ENCODE measurements around the gene PDE6A. TPM values are rescaled to one million over a fixed set of nuclear protein-coding genes. Genes with fewer than 3 reads are reported as not detected.

The PDE6A gene
- total and polyA plus RNA-seq, 2 donors (not counting 3 experiments of a cell fraction or from before 2014, with no cell fraction given), result not detected

DNA sequence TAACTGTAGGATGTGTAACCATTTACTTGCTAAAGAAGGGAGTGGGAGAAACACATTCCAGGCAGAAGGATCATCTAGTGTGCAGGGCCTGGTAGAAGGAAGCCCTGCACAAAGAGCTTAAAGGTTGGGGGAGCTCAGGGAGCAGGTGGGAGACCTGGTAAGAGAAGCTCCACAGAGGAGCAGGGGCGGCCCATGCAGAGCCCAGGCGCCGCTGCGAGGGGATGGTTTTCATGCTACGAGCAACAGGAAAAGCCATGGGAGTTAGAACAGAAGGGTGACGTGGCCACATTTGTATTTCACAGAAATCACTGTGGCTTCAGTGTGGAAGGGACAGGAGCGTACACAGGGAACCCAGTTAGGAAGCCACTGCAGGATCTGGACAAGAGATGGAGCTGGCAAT, 73.1 kb downstream of the PDE6A start:
- Histone ChIP-seq H3K4me1 (ENCODE audit: control insufficient read depth, extremely low read depth, insufficient read depth, low read length) (no peaks in the 10 kb centered on the region), H3K9me3 (replicated peaks; ENCODE audit: control insufficient read depth, insufficient read depth, low read length) (no peaks in the 10 kb centered on the region), H3K27me3 (ENCODE audit: control insufficient read depth in 2 of 2, insufficient read depth in 2 of 2, low read length in 2 of 2) (no peaks in the 10 kb centered on the region), H4K20me1 (replicated peaks; ENCODE audit: control insufficient read depth, extremely low read depth, insufficient read depth, low read length) (no peaks in the 10 kb centered on the region), H3K4me2 (ENCODE audit: insufficient read depth, low read length) (no peak overlapping the region), H3K79me2 (ENCODE audit: control insufficient read depth, insufficient read depth, low read length) (no peaks in the 10 kb centered on the region), H3K9me1 (replicated peaks; ENCODE audit: control insufficient read depth, extremely low read depth, insufficient read depth, low read length) (no peaks in the 10 kb centered on the region), H3K9ac (replicated peaks; ENCODE audit: extremely low read depth, insufficient read depth, low read length) (no peak overlapping the region), H3K27ac (ENCODE audit: insufficient read depth, low read depth, low read length) (no peak overlapping the region), H2AFZ (ENCODE audit: low read depth, low read length) (no peak overlapping the region), H3K36me3 (ENCODE audit: control insufficient read depth in 2 of 2, extremely low read depth in 1 of 2, insufficient read depth in 2 of 2, low read length in 2 of 2) (no peaks in the 10 kb centered on the region), H3K4me3 (replicated peaks in 1 of 3; ENCODE audit: insufficient read depth in 1 of 3, low read depth in 1 of 3, low read length in 3 of 3) (no peak overlapping the region)
- FAIRE-seq, result no peak
- DNase-seq (ENCODE audit: low read depth, low spot score), result no peak
- dilution Hi-C loops (cut with MboI; ENCODE audit: extremely low pct_ligation_motif_present, low sequenced_read_pairs) (no loop called here), intact Hi-C loops (cut with micrococcal nuclease) (no loop called here)
- TF ChIP-seq POLR2A (IDR thresholded peaks at IDR 0.05; ENCODE audit: low read depth, low read length) (no peak), MYC (IDR thresholded peaks at IDR 0.05; ENCODE audit: low read depth, low read length) (no peak), EZH2 (IDR thresholded peaks at IDR 0.05; ENCODE audit: borderline replicate concordance, low read depth, low read length, severe bottlenecking) (no peak), GATA2 (IDR thresholded peaks at IDR 0.05; ENCODE audit: insufficient read depth, insufficient read length, low read depth, low read length) (no peak), FOS (IDR thresholded peaks at IDR 0.05; ENCODE audit: borderline replicate concordance, insufficient read depth, low read length) (no peak), JUN (IDR thresholded peaks at IDR 0.05; ENCODE audit: borderline replicate concordance, insufficient read depth, insufficient read length, low read depth) (no peak), POLR2AphosphoS5 (IDR thresholded peaks at IDR 0.05; ENCODE audit: insufficient read depth, low read depth, low read length) (no peak)
- TF ChIP-seq, protein P1, sequence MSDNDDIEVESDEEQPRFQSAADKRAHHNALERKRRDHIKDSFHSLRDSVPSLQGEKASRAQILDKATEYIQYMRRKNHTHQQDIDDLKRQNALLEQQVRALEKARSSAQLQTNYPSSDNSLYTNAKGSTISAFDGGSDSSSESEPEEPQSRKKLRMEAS (IDR thresholded peaks at IDR 0.05; ENCODE audit: insufficient read depth, insufficient read length), result no peak
- TF ChIP-seq, protein P2, sequence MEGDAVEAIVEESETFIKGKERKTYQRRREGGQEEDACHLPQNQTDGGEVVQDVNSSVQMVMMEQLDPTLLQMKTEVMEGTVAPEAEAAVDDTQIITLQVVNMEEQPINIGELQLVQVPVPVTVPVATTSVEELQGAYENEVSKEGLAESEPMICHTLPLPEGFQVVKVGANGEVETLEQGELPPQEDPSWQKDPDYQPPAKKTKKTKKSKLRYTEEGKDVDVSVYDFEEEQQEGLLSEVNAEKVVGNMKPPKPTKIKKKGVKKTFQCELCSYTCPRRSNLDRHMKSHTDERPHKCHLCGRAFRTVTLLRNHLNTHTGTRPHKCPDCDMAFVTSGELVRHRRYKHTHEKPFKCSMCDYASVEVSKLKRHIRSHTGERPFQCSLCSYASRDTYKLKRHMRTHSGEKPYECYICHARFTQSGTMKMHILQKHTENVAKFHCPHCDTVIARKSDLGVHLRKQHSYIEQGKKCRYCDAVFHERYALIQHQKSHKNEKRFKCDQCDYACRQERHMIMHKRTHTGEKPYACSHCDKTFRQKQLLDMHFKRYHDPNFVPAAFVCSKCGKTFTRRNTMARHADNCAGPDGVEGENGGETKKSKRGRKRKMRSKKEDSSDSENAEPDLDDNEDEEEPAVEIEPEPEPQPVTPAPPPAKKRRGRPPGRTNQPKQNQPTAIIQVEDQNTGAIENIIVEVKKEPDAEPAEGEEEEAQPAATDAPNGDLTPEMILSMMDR (IDR thresholded peaks at IDR 0.05; ENCODE audit: extremely low read depth in 1 of 2, insufficient read depth in 1 of 2, low read depth in 1 of 2, low read length in 2 of 2), result no peak
- POLR2A ChIA-PET, result no interaction called here
- no TSS peak for BruUV-seq (replicated peaks)
- CTCF ChIA-PET, result interaction anchor here (1.0 to 1.1 kb wide), 2 partner anchors 18 to 31 kb away, joined by 3 to 7 read pairs; no protein-coding TSS in a partner anchor
